GF-D8 (cell line): ENCODE measurements around the gene LDLRAD3.

Experiments
- DNase-seq: peaks from one replicate; lab custom pipeline; 2025; lab: John Stamatoyannopoulos, UW

The LDLRAD3 gene

DNA sequence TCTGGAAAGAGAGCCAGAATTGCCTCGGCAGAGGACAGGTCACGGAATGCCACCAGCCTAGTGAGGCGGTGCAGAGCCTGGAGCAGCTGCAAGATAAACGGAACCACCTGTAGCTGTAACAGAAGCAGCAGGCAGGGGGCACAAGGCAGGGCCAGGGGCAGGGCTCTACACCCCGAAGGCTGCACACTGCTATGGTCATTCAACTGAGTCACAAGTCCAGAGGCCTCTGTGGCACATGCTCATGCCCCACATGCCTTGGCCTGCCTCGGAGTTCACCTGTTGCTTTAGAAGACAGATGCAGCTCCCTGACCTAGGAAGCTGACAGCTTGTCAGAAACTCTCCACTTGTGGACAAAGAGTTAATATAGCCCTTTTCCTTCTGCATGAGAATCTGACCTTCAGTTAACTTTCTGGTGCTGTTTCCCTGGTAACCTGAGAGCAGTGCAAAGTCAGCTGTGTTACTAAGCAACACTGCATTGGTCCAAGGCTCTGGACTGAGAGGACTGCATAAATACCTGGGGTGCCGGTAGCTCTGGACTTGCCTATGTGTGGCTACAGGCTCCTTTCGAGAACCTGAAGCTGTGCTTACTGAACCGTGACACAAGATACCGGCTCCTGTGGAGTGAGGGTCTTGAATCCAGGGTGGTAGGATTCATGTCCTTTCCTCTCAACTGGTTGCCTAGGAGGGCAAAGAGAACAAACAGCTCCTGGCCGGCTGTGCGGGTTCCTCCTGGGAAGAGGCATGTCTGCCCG lies 334.8 kb downstream of the LDLRAD3 start:
- DNase-seq, result no peak

DNA sequence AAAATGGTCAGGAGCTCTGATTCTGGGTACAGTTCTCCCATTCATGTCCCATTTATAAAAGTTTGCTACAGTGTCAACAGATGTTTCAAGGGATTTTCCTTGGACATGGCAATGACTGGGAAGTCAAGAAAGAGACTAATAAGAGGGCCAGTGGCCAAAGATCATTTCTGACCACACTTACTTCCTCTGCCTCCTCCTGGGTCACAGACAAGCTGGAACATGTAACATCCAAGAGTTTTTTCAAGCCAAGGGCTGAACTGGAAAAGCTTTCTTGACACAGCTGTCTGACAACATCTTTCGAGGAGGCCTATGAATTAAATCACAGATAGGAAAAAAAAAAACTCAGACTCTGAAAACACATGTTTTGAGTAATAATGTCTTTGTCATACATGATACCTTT lies 336.7 kb downstream of the LDLRAD3 start:
- DNase-seq, result no peak
